Parathyroid adenoma (tissue), 2 donors: ENCODE measurements around the gene NAV3.

Experiments used
- H2AFZ ChIP-seq: fragments of 300-600 bp; sonication (generic); one replicate; pipeline ENCODE4 v1.7.0; 2017; ENCODE audit warnings: antibody characterized with exemption, mild to moderate bottlenecking
- H3K27ac ChIP-seq: fragments of 300-600 bp; sonication (generic); one replicate; pipeline ENCODE4 v1.7.0; 2017
- H3K27me3 ChIP-seq: fragments of 300-600 bp; sonication (generic); one replicate; pipeline ENCODE4 v1.7.0; 2017; ENCODE audit warnings: low read length; ENCODE audit not compliant: control insufficient read depth, insufficient read depth
- H3K36me3 ChIP-seq: fragments of 300-600 bp; sonication (generic); one replicate; pipeline ENCODE4 v1.7.0; 2017; ENCODE audit warnings: low read length; ENCODE audit not compliant: control insufficient read depth, insufficient read depth
- H3K4me1 ChIP-seq: fragments of 300-600 bp; sonication (generic); one replicate; pipeline ENCODE4 v1.7.0; 2017; ENCODE audit warnings: control low read depth
- H3K4me2 ChIP-seq: fragments of 300-600 bp; sonication (generic); one replicate; pipeline ENCODE4 v1.7.0; 2017; ENCODE audit warnings: low read length
- H3K4me3 ChIP-seq: fragments of 300-600 bp; sonication (generic); one replicate; pipeline ENCODE4 v1.7.0; 2017; ENCODE audit warnings: low read depth, low read length
- H3K79me2 ChIP-seq: fragments of 300-600 bp; sonication (generic); one replicate; pipeline ENCODE4 v1.7.0; 2017; ENCODE audit warnings: control low read depth
- H3K9ac ChIP-seq: fragments of 300-600 bp; sonication (generic); one replicate; pipeline ENCODE4 v1.7.0; 2017; ENCODE audit warnings: mild to moderate bottlenecking
- H3K9me3 ChIP-seq: fragments of 300-600 bp; sonication (generic); one replicate; pipeline ENCODE4 v1.7.0; 2017; ENCODE audit warnings: low read length; ENCODE audit not compliant: control insufficient read depth
- TF ChIP-seq, protein P1 (sequence below): fragments of 300-600 bp; sonication (generic); IDR thresholded peaks from one replicate; pipeline ENCODE4 v1.7.0; 2017; ENCODE audit warnings: antibody characterized with exemption, mild to moderate bottlenecking
- donor health status: primary hyperparathyroidism.

The NAV3 gene

DNA sequence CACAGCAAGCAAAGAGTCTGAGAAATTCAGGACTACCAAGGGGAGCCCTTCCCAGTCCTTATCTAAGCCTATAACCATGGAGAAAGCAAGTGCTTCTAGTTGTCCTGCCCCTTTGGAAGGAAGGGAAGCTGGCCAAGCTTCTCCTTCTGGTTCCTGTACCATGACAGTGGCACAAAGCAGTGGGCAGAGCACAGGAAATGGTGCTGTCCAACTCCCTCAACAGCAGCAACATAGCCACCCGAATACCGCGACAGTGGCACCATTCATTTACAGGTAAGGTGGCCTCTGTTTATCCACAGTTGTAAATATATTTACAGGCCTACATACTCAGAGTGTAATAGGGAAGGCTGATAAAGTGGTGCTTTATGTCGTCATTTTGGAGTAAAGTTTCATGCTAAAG lies 176.5 kb downstream of the NAV3 start:
- Histone ChIP-seq H3K27me3 (no peaks in the 10 kb centered on the region), H3K9ac (no peak overlapping the region), H3K9me3 (no peaks in the 10 kb centered on the region), H3K4me3 (no peak overlapping the region), H3K36me3 (no peaks in the 10 kb centered on the region), H3K79me2 (no peaks in the 10 kb centered on the region), H3K4me1 (no peaks in the 10 kb centered on the region), H3K27ac (no peak overlapping the region), H2AFZ (no peak overlapping the region), H3K4me2 (no peak overlapping the region)
- TF ChIP-seq, protein P1, sequence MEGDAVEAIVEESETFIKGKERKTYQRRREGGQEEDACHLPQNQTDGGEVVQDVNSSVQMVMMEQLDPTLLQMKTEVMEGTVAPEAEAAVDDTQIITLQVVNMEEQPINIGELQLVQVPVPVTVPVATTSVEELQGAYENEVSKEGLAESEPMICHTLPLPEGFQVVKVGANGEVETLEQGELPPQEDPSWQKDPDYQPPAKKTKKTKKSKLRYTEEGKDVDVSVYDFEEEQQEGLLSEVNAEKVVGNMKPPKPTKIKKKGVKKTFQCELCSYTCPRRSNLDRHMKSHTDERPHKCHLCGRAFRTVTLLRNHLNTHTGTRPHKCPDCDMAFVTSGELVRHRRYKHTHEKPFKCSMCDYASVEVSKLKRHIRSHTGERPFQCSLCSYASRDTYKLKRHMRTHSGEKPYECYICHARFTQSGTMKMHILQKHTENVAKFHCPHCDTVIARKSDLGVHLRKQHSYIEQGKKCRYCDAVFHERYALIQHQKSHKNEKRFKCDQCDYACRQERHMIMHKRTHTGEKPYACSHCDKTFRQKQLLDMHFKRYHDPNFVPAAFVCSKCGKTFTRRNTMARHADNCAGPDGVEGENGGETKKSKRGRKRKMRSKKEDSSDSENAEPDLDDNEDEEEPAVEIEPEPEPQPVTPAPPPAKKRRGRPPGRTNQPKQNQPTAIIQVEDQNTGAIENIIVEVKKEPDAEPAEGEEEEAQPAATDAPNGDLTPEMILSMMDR = no peak

DNA sequence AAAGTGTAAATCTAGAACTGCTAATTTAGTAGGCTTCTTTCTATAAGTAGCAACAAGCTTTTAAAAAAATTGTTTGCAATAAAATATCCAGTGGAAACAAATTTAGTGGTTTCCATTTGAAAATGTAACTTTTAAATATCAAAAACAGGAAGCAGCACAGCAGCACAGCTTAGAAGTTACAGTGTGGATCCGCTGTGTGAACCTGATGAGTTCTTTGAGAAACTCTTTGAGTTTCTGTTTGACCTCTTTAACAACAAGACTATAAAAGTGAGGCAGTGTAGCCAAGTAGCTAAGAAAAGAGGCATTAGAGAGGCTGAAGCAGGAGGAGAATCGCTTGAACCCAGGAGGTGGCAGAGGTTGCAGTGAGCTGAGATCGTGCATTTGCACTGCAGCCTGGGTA lies 178.3 kb downstream of the NAV3 start:
- H3K79me2 ChIP-seq = no peaks in the 10 kb centered on the region
- no peaks in the 10 kb centered on the region for H3K36me3 ChIP-seq
- H3K27ac ChIP-seq = no peak overlapping the region
- TF ChIP-seq, protein P1 = no peak
- H3K9ac ChIP-seq = no peak overlapping the region
- peaks cover 2% of the 10 kb centered on the region for H3K4me1 ChIP-seq
- no peaks in the 10 kb centered on the region for H3K27me3 ChIP-seq
- no peak overlapping the region for H3K4me2 ChIP-seq
- H3K4me3 ChIP-seq = no peak overlapping the region
- no peaks in the 10 kb centered on the region for H3K9me3 ChIP-seq
- H2AFZ ChIP-seq = no peak overlapping the region

DNA sequence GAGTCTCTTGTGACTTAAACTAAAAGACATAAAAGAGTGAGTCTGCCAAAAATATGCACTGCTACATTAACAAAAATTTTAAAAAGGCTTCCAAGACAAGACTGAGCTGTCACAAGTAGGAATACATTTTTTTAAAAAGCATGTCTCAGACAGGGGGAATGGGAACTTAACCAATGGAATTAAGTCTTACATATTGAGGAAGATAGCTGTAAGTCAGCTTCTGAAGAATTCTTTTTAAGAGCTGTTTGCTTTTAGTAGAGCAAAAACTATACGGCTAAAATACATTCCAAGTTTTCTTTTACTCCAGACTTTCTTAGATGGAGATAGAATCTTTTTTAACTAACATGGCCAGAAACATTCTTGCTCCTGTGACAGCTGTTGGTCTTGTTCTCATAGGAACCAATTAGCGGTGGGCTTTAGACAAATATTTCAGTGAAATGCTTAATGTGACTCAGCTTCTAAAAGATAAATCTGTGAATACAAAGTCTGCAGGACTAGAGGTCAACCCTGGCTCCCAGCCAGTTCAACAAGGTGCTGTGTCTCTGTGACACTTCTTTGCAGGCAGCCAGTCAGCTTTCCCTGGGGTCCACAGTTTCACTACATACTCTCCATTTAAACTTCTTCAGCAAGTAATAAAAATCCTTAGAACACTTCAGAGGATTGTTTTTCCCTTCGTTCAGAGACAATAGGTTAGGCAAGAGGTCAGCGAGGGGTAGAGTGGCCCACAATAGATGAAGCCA lies 187.6 kb downstream of the NAV3 start:
- no peak overlapping the region for H3K27ac ChIP-seq
- no peaks in the 10 kb centered on the region for H3K27me3 ChIP-seq
- H2AFZ ChIP-seq = no peak overlapping the region
- H3K4me3 ChIP-seq = no peak overlapping the region
- no peaks in the 10 kb centered on the region for H3K79me2 ChIP-seq
- H3K9ac ChIP-seq = no peak overlapping the region
- H3K4me1 ChIP-seq = peaks cover 2% of the 10 kb centered on the region
- no peaks in the 10 kb centered on the region for H3K9me3 ChIP-seq
- H3K4me2 ChIP-seq = no peak overlapping the region
- TF ChIP-seq, protein P1 = no peak
- no peaks in the 10 kb centered on the region for H3K36me3 ChIP-seq

DNA sequence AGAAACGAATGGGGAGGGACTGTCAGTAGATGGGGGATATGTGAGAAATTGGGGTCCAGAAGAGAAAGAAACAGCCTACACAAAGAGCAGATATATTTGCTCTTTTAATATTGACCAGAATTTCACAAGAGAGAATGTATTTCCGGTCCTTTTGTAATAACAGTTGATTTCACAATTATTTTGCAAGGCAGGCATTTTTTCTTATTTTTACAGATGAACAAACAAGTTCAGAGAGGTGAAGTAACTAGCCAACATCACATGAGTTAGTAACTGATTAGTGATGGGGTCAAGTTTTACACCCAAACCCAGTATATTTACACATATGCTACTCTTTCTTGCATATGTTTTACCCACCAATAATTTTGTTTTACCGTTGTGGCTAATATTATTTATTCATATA lies 188.2 kb downstream of the NAV3 start:
- Histone ChIP-seq H2AFZ (no peak overlapping the region), H3K27ac (no peak overlapping the region), H3K9ac (no peak overlapping the region)

More for the DNA sequence above, 188.2 kb downstream of the NAV3 start:
- Histone ChIP-seq H3K4me3 (no peak overlapping the region), H3K36me3 (no peaks in the 10 kb centered on the region), H3K9me3 (no peaks in the 10 kb centered on the region), H3K27me3 (no peaks in the 10 kb centered on the region), H3K4me2 (no peak overlapping the region), H3K4me1 (no peaks in the 10 kb centered on the region), H3K79me2 (no peaks in the 10 kb centered on the region)
- TF ChIP-seq, protein P1 = no peak
